Suprapubic skin (tissue), 4 donors: ENCODE measurements around the gene ZNF646. TPM values are rescaled to one million over a fixed set of nuclear protein-coding genes. Genes with fewer than 3 reads are reported as not detected.

Experiments
- DNase-seq, 2 donors: peaks; one replicate each; pipeline ENCODE4 v3.0.0-alpha.2; 2019; ENCODE audit warnings: low spot score in 2 of 2
- H3K27ac ChIP-seq: fragments of 200-600 bp; sonication (generic); one replicate; pipeline ENCODE4 v1.5.1; 2019
- H3K27me3 ChIP-seq: fragments of 200-600 bp; sonication (generic); one replicate; pipeline ENCODE4 v1.5.1; 2019
- H3K36me3 ChIP-seq: fragments of 200-600 bp; sonication (generic); one replicate; pipeline ENCODE4 v1.5.1; 2019
- H3K4me1 ChIP-seq: fragments of 200-600 bp; sonication (generic); one replicate; pipeline ENCODE4 v1.5.1; 2019
- H3K4me3 ChIP-seq: fragments of 200-600 bp; sonication (generic); one replicate; pipeline ENCODE4 v1.5.1; 2019; ENCODE audit warnings: mild to moderate bottlenecking
- H3K9me3 ChIP-seq: fragments of 200-600 bp; sonication (generic); one replicate; pipeline ENCODE4 v1.5.1; 2019
- EP300 ChIP-seq: sonication (generic); formaldehyde crosslinking; IDR thresholded peaks from one replicate; pipeline ENCODE4 v1.6.1; 2017; ENCODE audit warnings: antibody characterized with exemption
- POLR2A ChIP-seq, 2 donors: fragments of 450-650 bp; IDR thresholded peaks; one replicate each; pipeline ENCODE4 v1.6.1; 2017; ENCODE audit warnings: antibody characterized with exemption in 2 of 2, mild to moderate bottlenecking in 2 of 2, moderate library complexity in 2 of 2
- POLR2AphosphoS5 ChIP-seq, 3 donors: sonication (generic); formaldehyde crosslinking; IDR thresholded peaks; one replicate each; pipeline ENCODE4 v1.6.1; 2017; ENCODE audit warnings: antibody characterized with exemption in 3 of 3
- WGBS: methylation state at CpG from one replicate; pipeline ENCODE4 v1.1.5; 2018; 5-methylcytosine and 5-hydroxymethylcytosine counted together
- total RNA-seq, 4 donors: library from RNA; depleted of rRNA; stranded (reverse); fragments of >200 nt; gene quantifications; one replicate each; pipeline ENCODE4 v1.1.0, GENCODE V29; 2016
- TF ChIP-seq, protein P1 (sequence below), 2 donors: fragments of 200-600 bp in 1 of 2; fragments of 450-650 bp in 1 of 2; sonication (generic) in 1 of 2; IDR thresholded peaks; one replicate each; pipeline ENCODE4 v1.5.1; 2016 to 2019; ENCODE audit warnings: antibody characterized with exemption in 2 of 2, mild to moderate bottlenecking in 1 of 2, moderate library complexity in 1 of 2

Gene ZNF646
- total RNA-seq, 4 donors from 2014 or later, result 19.2 to 31.7 (median 26.8) TPM

DNA sequence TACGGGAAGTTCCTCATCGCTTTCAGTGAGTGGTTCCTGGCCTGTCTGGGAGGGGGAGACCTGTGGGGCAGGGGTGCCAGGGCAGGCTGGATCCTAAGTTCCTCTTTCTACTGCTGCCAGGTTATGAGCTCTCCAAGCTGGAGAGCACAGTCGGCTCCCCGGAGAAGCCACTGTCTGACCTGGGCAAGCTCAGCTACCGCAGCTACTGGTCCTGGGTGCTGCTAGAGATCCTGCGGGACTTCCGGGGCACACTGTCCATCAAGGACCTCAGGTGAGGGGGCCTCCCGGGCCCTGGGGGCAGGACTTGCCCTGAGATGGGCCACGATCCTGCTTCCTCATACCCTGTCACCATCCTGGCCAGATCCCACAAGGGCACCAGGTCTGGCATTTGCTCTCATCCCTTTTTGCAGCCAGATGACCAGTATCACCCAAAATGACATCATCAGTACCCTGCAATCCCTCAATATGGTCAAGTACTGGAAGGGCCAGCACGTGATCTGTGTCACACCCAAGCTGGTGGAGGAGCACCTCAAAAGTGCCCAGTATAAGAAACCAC lies 56.2 kb downstream of the ZNF646 start:
- H3K9me3 ChIP-seq, result no peaks in the 10 kb centered on the region
- H3K4me3 ChIP-seq, result no peak overlapping the region
- no peaks in the 10 kb centered on the region for H3K27me3 ChIP-seq
- TF ChIP-seq POLR2AphosphoS5 (IDR thresholded peaks at IDR 0.05), result no peak
- TF ChIP-seq EP300, result no peak
- TF ChIP-seq, protein P1, sequence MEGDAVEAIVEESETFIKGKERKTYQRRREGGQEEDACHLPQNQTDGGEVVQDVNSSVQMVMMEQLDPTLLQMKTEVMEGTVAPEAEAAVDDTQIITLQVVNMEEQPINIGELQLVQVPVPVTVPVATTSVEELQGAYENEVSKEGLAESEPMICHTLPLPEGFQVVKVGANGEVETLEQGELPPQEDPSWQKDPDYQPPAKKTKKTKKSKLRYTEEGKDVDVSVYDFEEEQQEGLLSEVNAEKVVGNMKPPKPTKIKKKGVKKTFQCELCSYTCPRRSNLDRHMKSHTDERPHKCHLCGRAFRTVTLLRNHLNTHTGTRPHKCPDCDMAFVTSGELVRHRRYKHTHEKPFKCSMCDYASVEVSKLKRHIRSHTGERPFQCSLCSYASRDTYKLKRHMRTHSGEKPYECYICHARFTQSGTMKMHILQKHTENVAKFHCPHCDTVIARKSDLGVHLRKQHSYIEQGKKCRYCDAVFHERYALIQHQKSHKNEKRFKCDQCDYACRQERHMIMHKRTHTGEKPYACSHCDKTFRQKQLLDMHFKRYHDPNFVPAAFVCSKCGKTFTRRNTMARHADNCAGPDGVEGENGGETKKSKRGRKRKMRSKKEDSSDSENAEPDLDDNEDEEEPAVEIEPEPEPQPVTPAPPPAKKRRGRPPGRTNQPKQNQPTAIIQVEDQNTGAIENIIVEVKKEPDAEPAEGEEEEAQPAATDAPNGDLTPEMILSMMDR (IDR thresholded peaks at IDR 0.05), result no peak
- TF ChIP-seq POLR2A (IDR thresholded peaks at IDR 0.05), result no peak
- peaks cover 44% of the 10 kb centered on the region for H3K36me3 ChIP-seq
- 40% methylated on average over 1 of the region's 10 CpGs for WGBS
- peak overlapping the region; percentile 83 for H3K27ac ChIP-seq
- no peak for DNase-seq
- H3K4me1 ChIP-seq, result peaks cover 63% of the 10 kb centered on the region

DNA sequence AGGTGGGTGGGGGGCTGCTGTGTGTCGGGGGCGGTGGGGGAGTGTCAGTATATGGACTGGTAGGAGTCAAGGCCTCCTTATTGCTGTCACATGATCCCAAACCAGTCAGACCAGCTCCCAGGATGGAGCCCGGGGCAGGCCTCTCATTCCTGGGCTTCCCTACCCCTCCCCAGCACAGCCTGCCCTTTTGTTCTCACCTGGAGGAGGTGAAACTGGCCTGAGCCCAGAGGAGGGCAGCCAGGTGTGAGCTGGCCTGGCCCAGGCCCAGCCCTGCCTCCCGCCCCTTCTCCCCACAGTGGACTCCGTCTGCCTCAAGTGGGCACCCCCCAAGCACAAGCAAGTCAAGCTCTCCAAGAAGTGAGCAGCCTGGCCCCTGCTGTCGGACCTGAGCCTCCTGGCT lies 56.7 kb downstream of the ZNF646 start:
- DNase-seq, result no peak
- H3K4me3 ChIP-seq, result no peak overlapping the region
- WGBS, result 50% methylated on average over 4 of the region's 6 CpGs

DNA sequence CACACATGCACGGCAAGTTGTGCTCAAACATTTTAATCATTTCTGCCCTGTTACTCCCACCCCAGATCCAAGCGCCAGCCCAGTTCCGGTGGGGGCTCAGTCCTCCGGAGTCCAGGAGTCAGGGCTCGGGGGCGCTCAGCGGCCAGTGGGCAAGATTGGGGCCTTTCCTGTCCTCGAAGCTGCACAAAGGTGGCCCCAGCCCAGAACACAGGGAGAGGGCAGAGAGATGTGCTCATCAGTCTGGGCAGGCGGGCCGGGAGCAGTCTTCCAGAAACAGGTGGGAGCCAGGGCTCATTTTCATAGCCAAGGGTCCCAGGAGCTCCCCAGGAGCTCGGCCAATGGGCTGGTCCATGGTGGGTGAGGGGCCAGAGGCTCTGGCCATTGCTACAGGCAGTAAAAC lies 57.2 kb downstream of the ZNF646 start:
- H3K27me3 ChIP-seq, result no peaks in the 10 kb centered on the region
- no peak for TF ChIP-seq EP300
- no peak for TF ChIP-seq POLR2AphosphoS5 (IDR thresholded peaks at IDR 0.05)
- TF ChIP-seq, protein P1 (IDR thresholded peaks at IDR 0.05), result no peak
- TF ChIP-seq POLR2A (IDR thresholded peaks at IDR 0.05), result no peak
- H3K9me3 ChIP-seq, result no peaks in the 10 kb centered on the region
- H3K4me1 ChIP-seq, result peaks cover 71% of the 10 kb centered on the region
- peaks cover 44% of the 10 kb centered on the region for H3K36me3 ChIP-seq
- DNase-seq, result no peak
- peak overlapping the region; percentile 83 for H3K27ac ChIP-seq
- no peak overlapping the region for H3K4me3 ChIP-seq
- 62% methylated on average over 11 of the region's 11 CpGs for WGBS

More for the DNA sequence above, 56.7 kb downstream of the ZNF646 start:
- Histone ChIP-seq H3K27ac (peak overlapping the region; percentile 83), H3K36me3 (peaks cover 44% of the 10 kb centered on the region), H3K27me3 (no peaks in the 10 kb centered on the region), H3K9me3 (no peaks in the 10 kb centered on the region), H3K4me1 (peaks cover 66% of the 10 kb centered on the region)
- TF ChIP-seq, protein P1 (IDR thresholded peaks at IDR 0.05), result no peak
- TF ChIP-seq POLR2AphosphoS5 (IDR thresholded peaks at IDR 0.05), result peak in 1 of 3 donors; percentile 12
- TF ChIP-seq EP300, result no peak
- no peak for TF ChIP-seq POLR2A (IDR thresholded peaks at IDR 0.05)

DNA sequence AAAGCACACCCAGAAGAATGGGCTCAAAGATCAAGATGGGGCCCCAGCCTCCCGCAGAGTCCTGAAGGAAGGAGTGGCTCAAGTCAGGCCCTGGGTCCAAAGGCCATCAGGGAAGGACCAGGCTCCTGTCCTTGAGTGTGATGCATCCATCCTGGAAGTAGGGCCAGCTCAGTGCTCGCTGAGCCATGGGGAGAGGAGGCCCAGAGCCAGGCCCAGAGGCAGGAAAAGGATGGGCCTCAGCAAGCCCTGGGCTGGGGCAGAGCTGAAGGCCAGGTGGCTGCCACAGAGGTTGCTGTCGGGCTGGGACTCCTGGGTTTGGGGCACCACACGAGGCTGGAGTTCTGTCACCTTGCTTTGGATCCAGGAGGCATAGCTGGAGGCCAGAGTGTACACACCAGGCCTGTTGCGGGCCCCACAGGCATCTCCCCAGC lies 57.6 kb downstream of the ZNF646 start:
- 62% methylated on average over 1 of the region's 5 CpGs for WGBS
- peaks cover 71% of the 10 kb centered on the region for H3K4me1 ChIP-seq
- peaks cover 41% of the 10 kb centered on the region for H3K36me3 ChIP-seq
- no peak overlapping the region for H3K4me3 ChIP-seq
- TF ChIP-seq POLR2AphosphoS5 (IDR thresholded peaks at IDR 0.05) (no peak), POLR2A (IDR thresholded peaks at IDR 0.05) (no peak), EP300 (no peak)
- TF ChIP-seq, protein P1 (IDR thresholded peaks at IDR 0.05), result no peak
- DNase-seq, result no peak
- H3K9me3 ChIP-seq, result no peaks in the 10 kb centered on the region
- no peaks in the 10 kb centered on the region for H3K27me3 ChIP-seq
- H3K27ac ChIP-seq, result peak overlapping the region; percentile 83

DNA sequence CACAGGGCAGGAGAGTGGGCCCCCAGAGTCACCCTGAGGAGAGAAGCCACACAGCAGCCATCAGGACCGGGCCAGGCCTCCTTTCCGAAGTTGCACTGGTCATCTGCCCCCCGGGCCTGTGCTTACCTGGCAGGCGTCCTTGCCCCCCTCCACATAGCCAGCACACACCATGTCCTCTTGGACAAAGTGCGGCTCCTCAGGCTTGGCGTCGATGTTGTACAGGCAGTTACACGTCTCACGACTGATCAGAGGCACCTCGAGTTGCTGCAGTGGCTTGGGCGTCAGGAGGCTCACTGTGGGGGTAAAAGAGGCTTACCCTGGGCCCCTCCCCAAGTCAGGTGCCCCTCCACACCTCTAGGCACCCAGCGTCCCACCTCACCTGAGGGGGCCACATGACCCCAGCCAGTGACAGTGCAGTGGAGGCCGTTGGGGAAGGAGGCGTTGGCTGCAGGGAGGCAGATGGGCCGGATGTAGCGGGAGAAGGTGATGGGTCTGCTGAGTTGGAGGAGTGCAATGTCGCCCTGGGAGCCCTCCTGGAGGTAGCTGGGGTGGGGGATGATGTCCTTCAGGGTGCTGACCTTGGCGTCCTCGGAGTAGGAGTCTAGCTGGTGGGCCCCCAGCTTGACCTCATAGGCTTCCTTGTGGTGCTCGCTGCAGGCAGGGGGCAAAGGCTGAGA lies 58.2 kb downstream of the ZNF646 start:
- 65% methylated on average over 16 of the region's 20 CpGs for WGBS
- Histone ChIP-seq H3K9me3 (no peaks in the 10 kb centered on the region), H3K4me1 (peaks cover 71% of the 10 kb centered on the region), H3K27ac (peak overlapping the region; percentile 42), H3K27me3 (no peaks in the 10 kb centered on the region), H3K4me3 (no peak overlapping the region), H3K36me3 (peaks cover 35% of the 10 kb centered on the region)
- no peak for DNase-seq
- TF ChIP-seq EP300 (no peak), POLR2AphosphoS5 (IDR thresholded peaks at IDR 0.05) (no peak), POLR2A (IDR thresholded peaks at IDR 0.05) (no peak)
- TF ChIP-seq, protein P1 (IDR thresholded peaks at IDR 0.05), result no peak
